Measurements from ENCODE around the gene USP14.

Gene USP14

GRCh38 chr18:231563-231962, 73.2 kb downstream of the USP14 start:
- no peak for DNase-seq

GRCh38 chr18:240175-240574, 81.8 kb downstream of the USP14 start:
- no peak for DNase-seq

GRCh38 chr18:245282-245847, 87.0 kb downstream of the USP14 start:
- DNase-seq, result no peak

GRCh38 chr18:248053-248452, 89.7 kb downstream of the USP14 start:
- DNase-seq, result no peak

- DNase-seq, result no peak
Observed at GRCh38 chr18:250685-251084, 92.3 kb downstream of the USP14 start.

GRCh38 chr18:251572-251971, 93.2 kb downstream of the USP14 start:
- no peak for DNase-seq

GRCh38 chr18:253121-253520, 94.8 kb downstream of the USP14 start:
- DNase-seq, result no peak

GRCh38 chr18:255171-255570, 96.8 kb downstream of the USP14 start:
- DNase-seq, result no peak

GRCh38 chr18:260547-260946, 102.2 kb downstream of the USP14 start:
- DNase-seq, result no peak

- DNase-seq, result no peak
Observed at GRCh38 chr18:261398-262073, 103.2 kb downstream of the USP14 start.

All from CD4-positive, alpha-beta T cell treated with Interleukin-12 subunit alpha and Interleukin-12 subunit beta, for 1 hour (primary cell).